CD8-positive, alpha-beta memory T cell (primary cell): Measurements from ENCODE around the gene CAMSAP3. TPM values are rescaled to one million over a fixed set of nuclear protein-coding genes. Genes with fewer than 3 reads are reported as not detected.
"Not testable (repeated sequence)": the region's sequence is repeated elsewhere in the genome, so short reads cannot be mapped to it uniquely, and the experiment has no call there.

ENCODE experiments used
- CTCF ChIA-PET: fragments of 350-600 bp; sonication (Branson Sonifier 250); formaldehyde crosslinking; loops from one replicate; lab custom pipeline; 2021; ENCODE audit warnings: antibody characterized with exemption; lab: Charles Lee
- POLR2A ChIA-PET: fragments of 350-600 bp; sonication (Branson Sonifier 250); formaldehyde crosslinking; loops from one replicate; lab custom pipeline; 2021; ENCODE audit warnings: antibody characterized with exemption; lab: Charles Lee
- DNase-seq, 5 donors: peaks; one replicate each; pipeline versions ENCODE4 v3.0.0 to v3.0.0-alpha.2; 2020 to 2022; ENCODE audit warnings: mixed read lengths in 1 of 5
- H3K27ac ChIP-seq: one replicate; pipeline ENCODE4 v1.7.0; 2013; ENCODE audit warnings: low read depth, mild to moderate bottlenecking, low read length, moderate library complexity
- H3K27me3 ChIP-seq: 2 replicates; pipeline ENCODE4 v1.7.0; 2013; ENCODE audit warnings: low read length, mild to moderate bottlenecking; ENCODE audit not compliant: insufficient read depth, poor library complexity, severe bottlenecking
- H3K36me3 ChIP-seq: 2 replicates; pipeline ENCODE4 v1.7.0; 2013; ENCODE audit warnings: mild to moderate bottlenecking, low read length, moderate library complexity; ENCODE audit not compliant: insufficient read depth
- H3K4me1 ChIP-seq: 2 replicates; pipeline ENCODE4 v1.7.0; 2013; ENCODE audit warnings: mild to moderate bottlenecking, low read length, moderate library complexity; ENCODE audit not compliant: insufficient read depth
- H3K4me3 ChIP-seq: 2 replicates; pipeline ENCODE4 v1.7.0; 2013; ENCODE audit warnings: mild to moderate bottlenecking, low read length
- H3K9me3 ChIP-seq: 2 replicates; pipeline ENCODE4 v1.7.0; 2013; ENCODE audit warnings: mild to moderate bottlenecking, low read length
- H3K27ac Mint-ChIP-seq, 8 donors: one replicate each; pipeline ENCODE4 v1.8.0; 2020 to 2021; ENCODE audit warnings: mixed read lengths in 8 of 8, mild to moderate bottlenecking in 6 of 8, inconsistent platforms in 3 of 8, moderate library complexity in 3 of 8
- H3K27me3 Mint-ChIP-seq, 2 donors: one replicate each; pipeline ENCODE4 v1.8.0; 2020 to 2021; ENCODE audit warnings: mixed read lengths in 2 of 2, mild to moderate bottlenecking in 1 of 2, moderate library complexity in 1 of 2
- H3K36me3 Mint-ChIP-seq, 3 donors: one replicate each; pipeline ENCODE4 v1.8.0; 2020 to 2021; ENCODE audit warnings: mixed read lengths in 3 of 3, inconsistent platforms in 1 of 3, mild to moderate bottlenecking in 1 of 3
- H3K4me1 Mint-ChIP-seq, 3 donors: one replicate each; pipeline ENCODE4 v1.8.0; 2020 to 2021; ENCODE audit warnings: mixed read lengths in 3 of 3, inconsistent platforms in 1 of 3, mild to moderate bottlenecking in 1 of 3
- H3K4me3 Mint-ChIP-seq, 7 donors: one replicate each; pipeline ENCODE4 v1.8.0; 2020 to 2021; ENCODE audit warnings: mixed read lengths in 7 of 7, mild to moderate bottlenecking in 6 of 7, moderate library complexity in 4 of 7, inconsistent platforms in 2 of 7
- H3K9me3 Mint-ChIP-seq, 5 donors: one replicate each; pipeline ENCODE4 v1.8.0; 2020 to 2022; ENCODE audit warnings: mixed read lengths in 5 of 5, mild to moderate bottlenecking in 3 of 5, moderate library complexity in 2 of 5, inconsistent platforms in 1 of 5
- polyA plus RNA-seq: library from polyadenylated mRNA; unstranded; fragments of 300-500 nt; fragmentation: Illumina TruSeq; gene quantifications from one replicate; pipeline ENCODE4 v1.2.3, GENCODE V29; 2021
- total RNA-seq, 2 experiments: library from RNA; stranded (reverse); gene quantifications; one replicate each; pipeline ENCODE4 v1.2.3, GENCODE V29; 2021

The CAMSAP3 gene
- total and polyA plus RNA-seq, 3 experiments from 2014 or later: 0.07 to 0.31 (median 0.24) TPM

DNA sequence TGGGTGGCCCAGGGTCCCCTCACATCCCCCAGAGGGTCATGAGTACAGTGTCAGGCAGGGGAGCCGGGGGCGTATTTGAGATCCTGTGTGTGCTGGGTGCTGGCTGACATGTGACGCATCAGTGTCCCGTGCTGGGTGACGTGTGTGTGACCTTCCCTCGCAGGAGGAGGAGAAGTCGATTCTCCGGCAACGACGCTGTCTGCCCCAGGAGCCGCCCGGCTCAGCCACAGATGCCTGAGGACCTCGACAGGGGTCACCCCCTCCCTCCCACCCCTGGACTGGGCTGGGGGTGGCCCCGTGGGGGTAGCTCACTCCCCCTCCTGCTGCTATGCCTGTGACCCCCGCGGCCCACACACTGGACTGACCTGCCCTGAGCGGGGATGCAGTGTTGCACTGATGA, 34.3 kb upstream of the CAMSAP3 start:
- H3K36me3 Mint-ChIP-seq: peaks cover 8 to 45% (median 10%) of the 10 kb centered on the region in 3 donors
- H3K4me1 Mint-ChIP-seq: no peaks in the 10 kb centered on the region
- Histone ChIP-seq H3K27me3 (no peaks in the 10 kb centered on the region), H3K4me3 (no peak overlapping the region), H3K4me1 (no peaks in the 10 kb centered on the region), H3K27ac (no peak overlapping the region), H3K9me3 (no peaks in the 10 kb centered on the region), H3K36me3 (peaks cover 18% of the 10 kb centered on the region)
- no peaks in the 10 kb centered on the region for H3K9me3 Mint-ChIP-seq
- H3K27me3 Mint-ChIP-seq: no peaks in the 10 kb centered on the region
- no peak for DNase-seq
- ChIA-PET POLR2A (no interaction called here), CTCF (no interaction called here)
- H3K4me3 Mint-ChIP-seq: no peak overlapping the region
- no peak overlapping the region for H3K27ac Mint-ChIP-seq

DNA sequence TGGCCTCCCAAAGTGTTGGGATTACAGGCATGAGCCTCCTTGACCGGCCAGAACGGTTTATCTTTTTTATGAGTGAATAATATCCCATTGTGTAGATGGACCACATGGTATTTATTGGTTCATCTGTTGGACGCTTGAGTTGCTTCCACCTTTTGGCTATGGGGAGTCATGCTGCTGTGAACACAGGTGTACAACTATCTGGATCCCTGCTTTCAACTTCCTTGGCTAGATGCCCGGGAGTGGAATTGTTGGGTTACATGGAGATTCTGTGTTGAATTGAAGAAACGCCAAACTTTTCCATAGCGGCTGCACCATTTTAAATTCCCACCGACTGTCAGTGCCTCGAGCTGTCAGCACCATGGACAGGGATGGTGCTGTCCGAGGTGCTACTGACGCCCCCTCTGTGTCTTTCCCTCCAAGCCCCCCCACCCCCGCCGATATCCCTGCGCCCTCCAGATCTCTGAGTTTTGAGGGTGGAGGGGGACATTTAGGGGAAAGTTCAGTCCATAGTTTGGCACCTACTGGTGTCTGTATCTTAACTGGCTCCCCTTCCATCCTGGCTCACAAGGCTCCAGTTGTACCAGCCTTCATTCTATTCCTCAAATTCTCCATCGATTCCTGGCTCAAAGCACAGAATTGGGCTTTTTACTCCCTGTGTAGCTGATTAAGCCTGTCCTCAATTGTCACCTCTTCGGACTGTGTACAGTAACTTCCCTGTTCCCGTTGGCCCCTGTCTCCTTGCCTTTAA, 32.8 kb upstream of the CAMSAP3 start:
- CTCF ChIA-PET: no interaction called here
- Histone ChIP-seq H3K36me3 (peaks cover 8% of the 10 kb centered on the region), H3K4me3 (no peak overlapping the region), H3K27me3 (no peaks in the 10 kb centered on the region), H3K9me3 (no peaks in the 10 kb centered on the region), H3K27ac (no peak overlapping the region), H3K4me1 (no peaks in the 10 kb centered on the region)
- H3K9me3 Mint-ChIP-seq: no peaks in the 10 kb centered on the region
- no peaks in the 10 kb centered on the region for H3K27me3 Mint-ChIP-seq
- no peak for DNase-seq
- H3K4me3 Mint-ChIP-seq: no peak overlapping the region
- H3K27ac Mint-ChIP-seq: no peak overlapping the region
- peaks cover 6 to 30% (median 8%) of the 10 kb centered on the region in 3 donors for H3K36me3 Mint-ChIP-seq
- POLR2A ChIA-PET: no interaction called here
- no peaks in the 10 kb centered on the region for H3K4me1 Mint-ChIP-seq

DNA sequence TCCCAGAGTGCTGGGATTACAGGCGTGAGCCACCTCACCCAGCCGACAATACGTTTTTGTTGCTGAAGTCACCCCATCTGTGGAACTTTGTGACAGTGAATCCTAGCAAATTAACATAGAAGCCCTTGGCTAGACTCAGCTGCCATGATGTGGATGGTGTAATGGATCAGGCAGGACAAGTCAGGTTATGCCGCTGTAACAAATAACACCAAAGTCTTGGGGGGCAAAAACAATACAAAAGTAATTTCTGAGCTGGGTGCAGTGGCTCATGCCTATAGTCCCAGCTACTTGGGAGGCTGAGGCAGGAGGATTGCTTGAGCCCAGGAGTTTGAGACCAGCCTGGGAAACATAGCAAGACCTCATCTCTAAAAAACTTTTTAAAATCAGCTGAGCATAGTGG, 30.8 kb upstream of the CAMSAP3 start:
- Histone ChIP-seq H3K36me3 (peaks cover 3% of the 10 kb centered on the region), H3K27me3 (no peaks in the 10 kb centered on the region), H3K4me3 (no peak overlapping the region), H3K4me1 (no peaks in the 10 kb centered on the region), H3K9me3 (no peaks in the 10 kb centered on the region), H3K27ac (no peak overlapping the region)
- POLR2A ChIA-PET: no interaction called here
- Mint-ChIP-seq H3K4me1 (no peaks in the 10 kb centered on the region), H3K27ac (no peak overlapping the region), H3K9me3 (no peaks in the 10 kb centered on the region), H3K36me3 (peaks cover 4 to 13% (median 5%) of the 10 kb centered on the region in 3 donors), H3K4me3 (no peak overlapping the region), H3K27me3 (no peaks in the 10 kb centered on the region)
- CTCF ChIA-PET: no interaction called here
- no peak for DNase-seq

DNA sequence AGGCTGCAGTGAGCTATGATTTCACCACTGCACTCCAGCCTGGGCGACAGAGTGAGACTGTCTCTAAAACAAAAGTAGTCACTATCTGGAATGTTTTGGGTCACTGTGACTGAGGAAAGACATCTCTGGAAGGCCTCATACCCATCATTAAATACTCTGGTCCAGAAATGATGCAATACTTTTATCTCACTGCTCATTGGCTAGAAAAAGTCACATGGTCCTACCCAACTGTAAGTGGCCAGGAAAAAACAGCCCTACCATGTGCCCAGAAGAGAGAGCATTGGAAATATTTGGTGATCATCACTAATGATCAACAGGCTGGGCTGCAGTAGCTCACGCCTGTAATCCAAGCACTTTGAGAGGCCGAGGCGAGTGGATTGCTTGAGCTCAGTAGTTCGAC, 30.3 kb upstream of the CAMSAP3 start:
- ChIA-PET POLR2A (no interaction called here), CTCF (interaction anchor here (1.4 kb wide), 1 partner anchor 303 kb away, joined by 3 read pairs; no protein-coding TSS in a partner anchor)
- Histone ChIP-seq H3K27ac (no peak overlapping the region), H3K36me3 (peaks cover 2% of the 10 kb centered on the region), H3K4me3 (no peak overlapping the region), H3K9me3 (no peaks in the 10 kb centered on the region), H3K4me1 (no peaks in the 10 kb centered on the region), H3K27me3 (no peaks in the 10 kb centered on the region)
- no peak for DNase-seq
- peaks cover 1 to 10% (median 2%) of the 10 kb centered on the region in 3 donors for H3K36me3 Mint-ChIP-seq
- H3K4me3 Mint-ChIP-seq: no peak overlapping the region
- H3K9me3 Mint-ChIP-seq: no peaks in the 10 kb centered on the region
- no peak overlapping the region for H3K27ac Mint-ChIP-seq
- no peaks in the 10 kb centered on the region for H3K27me3 Mint-ChIP-seq
- no peaks in the 10 kb centered on the region for H3K4me1 Mint-ChIP-seq

DNA sequence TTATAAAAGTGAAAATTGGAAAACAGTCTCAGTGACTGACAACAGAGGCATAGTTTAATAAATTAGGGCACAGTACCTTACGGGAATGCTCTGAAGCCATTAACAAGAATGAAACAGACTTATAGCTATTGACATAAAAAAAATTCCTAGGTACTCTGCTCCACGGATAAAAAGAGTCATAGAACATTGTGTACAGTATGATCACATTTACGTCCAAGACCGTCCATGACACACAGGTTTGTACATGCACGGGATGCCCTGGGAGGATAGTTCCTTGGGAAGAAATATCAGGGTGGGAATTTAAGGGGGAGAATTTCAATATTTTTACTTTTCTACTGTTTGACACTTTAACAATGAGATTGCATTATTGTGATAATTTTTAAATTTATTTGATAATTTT, 24.9 kb upstream of the CAMSAP3 start:
- Mint-ChIP-seq H3K27me3 (peaks cover 0 to 9% of the 10 kb centered on the region in 2 donors), H3K27ac (no peak overlapping the region), H3K9me3 (no peaks in the 10 kb centered on the region), H3K4me1 (no peaks in the 10 kb centered on the region), H3K4me3 (no peak overlapping the region), H3K36me3 (no peaks in the 10 kb centered on the region)
- no peak overlapping the region for H3K27ac ChIP-seq
- H3K36me3 ChIP-seq: no peaks in the 10 kb centered on the region
- no peaks in the 10 kb centered on the region for H3K4me1 ChIP-seq
- no peaks in the 10 kb centered on the region for H3K27me3 ChIP-seq
- ChIA-PET CTCF (no interaction called here), POLR2A (no interaction called here)
- no peaks in the 10 kb centered on the region for H3K9me3 ChIP-seq
- no peak for DNase-seq
- no peak overlapping the region for H3K4me3 ChIP-seq

DNA sequence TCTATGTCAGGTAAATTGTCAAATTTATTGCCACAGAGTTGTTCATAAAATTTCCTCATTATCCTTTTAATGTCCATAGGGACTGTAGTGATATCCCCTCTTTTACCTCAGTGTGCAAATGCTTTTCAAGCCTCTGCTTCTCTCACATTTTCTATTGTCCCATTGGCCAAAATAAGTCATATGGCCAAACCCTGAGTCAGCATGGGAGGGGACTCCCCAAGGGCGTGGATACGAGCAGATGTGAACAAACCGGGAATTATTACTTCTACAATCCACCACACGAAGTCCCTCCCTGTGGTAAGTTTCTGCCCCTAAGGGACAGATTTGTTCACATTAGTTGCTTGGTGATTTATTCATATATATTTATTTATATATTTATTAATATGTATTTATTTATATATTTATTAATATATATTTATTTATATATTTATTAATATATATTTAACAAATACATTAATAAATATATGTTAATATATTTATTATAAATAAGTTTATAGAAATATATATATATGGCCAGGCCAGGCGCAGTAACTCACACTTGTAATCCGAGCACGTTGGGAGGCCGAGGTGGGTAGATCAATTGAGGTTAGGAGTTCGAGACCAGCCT, 20.1 kb upstream of the CAMSAP3 start:
- CTCF ChIA-PET: no interaction called here
- Mint-ChIP-seq H3K27me3 (peaks cover 2 to 19% of the 10 kb centered on the region in 2 donors), H3K27ac (no peak overlapping the region), H3K4me3 (no peak overlapping the region), H3K9me3 (no peaks in the 10 kb centered on the region), H3K4me1 (no peaks in the 10 kb centered on the region), H3K36me3 (no peaks in the 10 kb centered on the region)
- H3K4me3 ChIP-seq: no peak overlapping the region
- no peak overlapping the region for H3K27ac ChIP-seq
- no peaks in the 10 kb centered on the region for H3K4me1 ChIP-seq
- H3K36me3 ChIP-seq: no peaks in the 10 kb centered on the region
- no peak for DNase-seq
- no peaks in the 10 kb centered on the region for H3K9me3 ChIP-seq
- POLR2A ChIA-PET: no interaction called here
- no peaks in the 10 kb centered on the region for H3K27me3 ChIP-seq

DNA sequence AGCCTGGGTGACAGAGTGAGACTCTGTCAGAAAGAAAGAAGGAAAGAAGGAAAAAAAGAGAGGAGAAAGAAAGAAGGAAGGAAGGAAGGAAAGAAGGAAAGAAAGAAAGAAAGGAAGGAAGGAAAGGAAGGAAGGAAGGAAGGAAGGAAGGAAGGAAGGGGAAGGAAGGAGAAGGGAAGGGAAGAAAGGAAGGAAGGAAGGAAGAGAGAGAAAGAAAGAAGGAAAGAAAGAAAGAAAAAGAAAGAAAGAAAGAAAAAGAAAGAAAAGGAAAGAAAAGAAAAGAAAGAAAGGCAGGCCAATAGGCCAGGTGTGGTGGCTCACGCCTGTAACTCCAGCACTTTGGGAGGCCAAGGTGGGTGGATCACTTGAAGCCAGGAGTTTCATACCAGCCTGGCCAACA, 18.2 kb upstream of the CAMSAP3 start:
- H3K36me3 ChIP-seq, POLR2A ChIA-PET, H3K36me3 Mint-ChIP-seq, H3K4me1 Mint-ChIP-seq, H3K27ac ChIP-seq, H3K9me3 Mint-ChIP-seq, H3K27me3 ChIP-seq, H3K4me3 Mint-ChIP-seq, H3K4me1 ChIP-seq, DNase-seq, H3K9me3 ChIP-seq, H3K4me3 ChIP-seq, H3K27ac Mint-ChIP-seq: not testable (repeated sequence)
- peaks cover 2 to 19% of the 10 kb centered on the region in 2 donors for H3K27me3 Mint-ChIP-seq
- CTCF ChIA-PET: interaction anchor here (0.6 to 1.8 kb wide), 2 partner anchors 9 to 271 kb away, joined by 3 to 8 read pairs; no protein-coding TSS in a partner anchor

DNA sequence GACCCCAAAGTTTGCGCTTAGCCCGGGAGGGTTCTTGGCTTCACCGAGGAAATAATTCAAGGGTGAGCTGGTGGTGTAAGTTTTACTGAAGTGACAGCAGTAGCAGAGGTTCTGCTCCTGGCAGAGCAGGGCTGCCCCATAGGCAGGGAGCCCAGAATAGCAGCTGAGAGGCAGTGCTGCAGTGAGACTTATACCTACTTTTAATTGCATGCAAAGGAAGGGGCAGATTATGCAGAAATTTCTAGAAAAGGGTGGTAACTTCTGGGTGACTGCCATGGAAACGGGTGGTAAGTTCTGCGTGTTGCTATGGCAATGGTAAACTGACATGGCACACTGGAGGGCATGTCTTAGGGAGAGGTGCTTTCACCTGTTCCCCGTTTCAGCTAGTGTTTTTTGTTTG, 17.5 kb upstream of the CAMSAP3 start:
- Histone ChIP-seq H3K4me1 (no peaks in the 10 kb centered on the region), H3K36me3 (no peaks in the 10 kb centered on the region), H3K27me3 (no peaks in the 10 kb centered on the region), H3K9me3 (no peaks in the 10 kb centered on the region), H3K4me3 (no peak overlapping the region), H3K27ac (no peak overlapping the region)
- POLR2A ChIA-PET: no interaction called here
- no peak for DNase-seq
- Mint-ChIP-seq H3K4me3 (no peak overlapping the region), H3K9me3 (no peaks in the 10 kb centered on the region), H3K27me3 (peaks cover 2 to 19% of the 10 kb centered on the region in 2 donors), H3K4me1 (no peaks in the 10 kb centered on the region), H3K36me3 (no peaks in the 10 kb centered on the region), H3K27ac (peak overlapping the region in 1 of 8 donors; percentile 77)
- CTCF ChIA-PET: interaction anchor here (0.8 kb wide), 1 partner anchor 10 kb away, joined by 3 read pairs; no protein-coding TSS in a partner anchor
